ENCODE results near the gene SAC3D1. TPM values are rescaled to one million over a fixed set of nuclear protein-coding genes. Genes with fewer than 3 reads are reported as not detected.
"Not testable (repeated sequence)": the region's sequence is repeated elsewhere in the genome, so short reads cannot be mapped to it uniquely, and the experiment has no call there.

Gene SAC3D1
- total RNA-seq: 8.5 TPM

DNA sequence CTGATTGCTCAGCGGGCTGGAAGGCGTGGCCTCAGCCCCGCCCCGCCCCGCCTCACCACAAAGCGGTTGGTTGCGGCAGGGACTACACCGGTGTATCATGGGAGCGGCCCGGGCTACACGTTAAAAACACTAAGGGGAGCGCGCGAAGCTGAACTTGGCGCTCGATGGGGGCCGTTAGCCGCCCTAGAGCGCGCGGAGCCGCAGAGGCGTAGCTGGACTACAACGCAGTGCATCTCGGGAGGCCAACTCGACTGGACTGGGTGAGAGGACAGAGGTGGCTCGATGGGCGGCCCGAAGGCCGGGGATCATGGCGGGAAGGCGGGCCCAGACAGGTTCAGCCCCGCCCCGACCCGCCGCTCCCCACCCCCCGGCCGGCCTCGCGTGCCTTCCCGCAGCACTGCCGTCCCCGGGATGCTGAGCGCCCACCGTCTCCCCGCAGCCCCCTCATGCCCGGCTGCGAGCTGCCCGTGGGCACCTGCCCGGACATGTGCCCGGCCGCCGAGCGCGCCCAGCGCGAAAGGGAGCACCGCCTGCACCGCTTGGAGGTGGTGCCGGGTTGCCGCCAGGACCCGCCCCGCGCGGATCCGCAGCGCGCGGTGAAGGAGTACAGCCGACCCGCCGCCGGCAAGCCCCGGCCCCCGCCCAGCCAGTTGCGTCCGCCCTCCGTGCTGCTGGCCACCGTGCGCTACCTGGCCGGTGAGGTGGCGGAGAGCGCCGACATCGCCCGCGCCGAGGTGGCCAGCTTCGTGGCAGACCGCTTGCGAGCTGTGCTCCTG, at the start of gene SAC3D1:
Gene SAC3D1 (plus strand): TSS at position 364 of the 776 bp plus-strand sequence. CDS start 83 bp downstream, at position 447.
- peak; percentile 96 for DNase-seq

GRCh38 chr11:64994318-64994717, 46.7 kb upstream of the SAC3D1 start:
- no peak for DNase-seq

GRCh38 chr11:64996327-64996709, 44.7 kb upstream of the SAC3D1 start:
- no peak for DNase-seq

DNA sequence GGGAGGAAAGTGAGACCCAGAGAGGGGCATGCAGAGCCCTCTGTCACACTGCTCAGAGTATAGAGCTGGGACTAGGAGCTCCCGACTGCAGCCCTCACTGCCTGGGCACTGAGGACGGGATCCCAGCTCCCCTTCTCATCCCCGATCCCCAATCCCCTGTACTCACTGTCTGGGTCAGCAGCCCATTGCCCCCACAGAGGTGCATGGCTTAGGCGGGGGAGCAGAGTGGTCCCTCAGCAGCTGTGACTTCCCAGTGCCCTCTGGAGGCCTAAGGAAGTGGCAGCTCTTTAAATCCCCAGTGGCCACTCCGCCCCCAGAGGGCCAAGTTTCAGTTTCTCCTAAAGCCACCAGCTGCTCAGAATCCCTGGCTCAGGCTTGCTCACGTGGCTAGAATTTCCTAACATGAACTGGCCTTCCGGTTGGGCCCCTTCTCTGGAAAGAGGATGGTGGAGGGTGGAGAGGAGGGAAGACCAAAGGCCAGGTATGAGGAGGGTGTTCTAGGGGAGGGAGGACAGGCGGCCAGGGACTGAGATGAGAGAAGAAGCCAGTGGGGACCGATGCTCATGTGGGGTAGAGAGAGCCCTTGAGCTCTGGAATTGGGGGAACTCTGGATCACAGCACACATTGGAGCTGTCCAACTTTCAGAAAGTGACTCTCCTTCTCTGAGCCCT, 44.2 kb upstream of the SAC3D1 start, which contains the start of gene BATF2:
Gene BATF2 (minus strand): TSS at position 262 of the 671 bp plus-strand sequence. CDS start 57 bp downstream, at position 205.
- DNase-seq: peak; percentile 69

- DNase-seq: no peak
Measured at GRCh38 chr11:64998141-64998540, 42.9 kb upstream of the SAC3D1 start.

- no peak for DNase-seq
Measured at GRCh38 chr11:64998690-64999431, 42.1 kb upstream of the SAC3D1 start.

DNA sequence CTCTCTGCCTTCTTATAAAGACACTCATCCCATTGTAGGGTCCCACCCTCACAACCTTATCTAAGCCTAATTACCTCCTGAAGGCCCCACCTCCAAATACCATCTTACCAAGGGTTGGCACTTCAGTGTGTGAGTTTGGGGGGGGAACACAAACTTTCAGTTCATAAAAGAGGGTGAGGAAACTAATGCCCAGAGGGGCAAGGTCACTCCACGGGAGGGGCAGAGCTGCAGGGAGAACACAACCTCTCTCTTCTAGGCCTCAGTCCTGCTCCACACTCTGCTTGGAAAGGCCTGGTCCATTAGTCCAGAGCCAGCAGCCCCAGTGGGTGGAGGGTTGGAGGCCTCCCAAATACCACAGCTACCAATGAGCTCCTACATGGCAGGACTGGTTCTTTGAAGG, 41.5 kb upstream of the SAC3D1 start:
- no peak for DNase-seq

- peak; percentile 22 for DNase-seq
Measured at GRCh38 chr11:65002706-65003105, 38.3 kb upstream of the SAC3D1 start.

- DNase-seq: no peak
Measured at GRCh38 chr11:65003282-65003681, 37.7 kb upstream of the SAC3D1 start.

DNA sequence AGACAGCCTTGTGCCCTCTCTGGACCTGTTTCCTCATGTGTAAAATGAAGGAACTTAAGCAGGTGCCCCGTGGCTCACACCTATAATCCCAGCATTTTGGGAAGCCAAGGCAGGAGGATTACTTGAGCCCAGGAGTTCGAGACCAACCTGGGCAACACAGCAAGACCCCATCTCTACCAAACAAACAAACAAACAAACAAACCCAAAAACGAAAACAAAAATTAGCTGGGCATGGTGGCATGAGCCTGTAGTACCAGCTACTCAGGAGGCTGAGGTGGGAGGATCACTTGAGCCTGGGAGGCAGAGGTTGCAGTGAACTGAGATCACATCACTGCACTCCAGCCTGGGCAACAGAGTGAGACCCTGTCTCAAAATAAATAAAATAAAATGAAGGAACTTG, 37.0 kb upstream of the SAC3D1 start:
- DNase-seq: not testable (repeated sequence)

DNA sequence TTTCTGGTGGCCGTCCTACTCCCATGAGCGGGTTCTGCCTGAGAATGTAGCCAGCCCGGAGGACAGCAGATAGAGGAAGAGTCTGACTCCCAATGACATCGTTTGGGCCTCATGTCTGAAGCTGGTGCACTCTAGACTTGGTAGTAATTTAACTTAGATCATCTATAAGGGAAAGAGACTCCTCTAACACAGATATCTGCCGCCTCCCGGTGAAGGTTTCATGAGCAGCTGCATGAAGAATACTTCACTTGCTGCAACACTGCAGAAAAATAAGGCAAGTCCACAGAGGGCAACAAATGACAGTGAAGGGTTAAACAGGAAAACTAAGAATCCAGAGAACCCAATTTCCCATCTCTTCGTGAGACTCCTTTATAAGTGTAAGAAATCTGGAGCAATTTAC, 33.0 kb upstream of the SAC3D1 start:
- DNase-seq: no peak

DNA sequence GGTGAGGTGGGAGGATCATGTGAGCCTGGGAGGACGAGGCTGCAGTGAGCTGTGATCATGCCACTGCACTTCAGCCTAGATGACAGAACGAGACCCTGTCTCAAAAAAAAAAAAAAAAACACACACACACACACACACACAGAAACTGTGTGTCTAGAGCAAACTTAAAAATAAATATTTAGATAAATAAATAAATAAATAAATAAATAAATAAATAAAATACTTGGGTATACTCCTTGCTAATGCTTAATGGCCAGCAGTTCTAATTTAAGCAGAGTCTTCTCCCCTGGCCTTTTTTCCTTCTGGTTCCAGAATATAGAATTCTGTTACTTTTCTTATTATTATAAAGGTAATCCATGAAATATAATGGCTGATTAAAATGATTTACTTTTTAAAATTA, 32.1 kb upstream of the SAC3D1 start:
- no peak for DNase-seq

GRCh38 chr11:65013130-65013887, 27.7 kb upstream of the SAC3D1 start:
- peak; percentile 96 for DNase-seq

- DNase-seq: peak; percentile 97
Measured at GRCh38 chr11:65013888-65014725, 26.9 kb upstream of the SAC3D1 start, which contains the start of gene ARL2. ARL2 (plus strand) TSS chr11:65014160; CDS start chr11:65014208, 48 bp downstream.

DNA sequence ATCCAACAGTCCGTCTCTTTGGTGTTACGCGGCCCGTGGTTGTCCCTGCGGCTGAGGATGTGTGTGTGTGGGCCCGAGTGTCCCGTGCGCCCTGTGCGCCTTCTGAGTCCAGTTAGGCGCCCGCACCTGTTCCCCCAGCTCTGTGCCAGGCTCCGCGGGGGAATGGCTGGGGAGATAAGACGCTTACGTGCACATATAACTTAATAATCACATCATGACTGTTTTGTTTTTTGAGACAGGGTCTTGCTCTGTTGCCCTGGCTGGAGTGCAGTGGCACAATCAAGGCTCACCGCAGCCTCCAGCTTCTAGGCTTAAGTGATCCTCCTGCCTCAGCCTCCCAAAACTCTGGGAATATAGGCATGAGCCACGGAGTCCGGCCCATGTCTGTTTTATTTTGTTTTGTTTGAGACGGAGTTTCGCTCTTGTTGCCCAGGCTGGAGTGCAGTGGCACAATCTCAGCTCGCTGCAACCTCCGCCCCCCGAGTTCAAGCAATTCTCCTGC, 26.2 kb upstream of the SAC3D1 start:
- no peak for DNase-seq

DNA sequence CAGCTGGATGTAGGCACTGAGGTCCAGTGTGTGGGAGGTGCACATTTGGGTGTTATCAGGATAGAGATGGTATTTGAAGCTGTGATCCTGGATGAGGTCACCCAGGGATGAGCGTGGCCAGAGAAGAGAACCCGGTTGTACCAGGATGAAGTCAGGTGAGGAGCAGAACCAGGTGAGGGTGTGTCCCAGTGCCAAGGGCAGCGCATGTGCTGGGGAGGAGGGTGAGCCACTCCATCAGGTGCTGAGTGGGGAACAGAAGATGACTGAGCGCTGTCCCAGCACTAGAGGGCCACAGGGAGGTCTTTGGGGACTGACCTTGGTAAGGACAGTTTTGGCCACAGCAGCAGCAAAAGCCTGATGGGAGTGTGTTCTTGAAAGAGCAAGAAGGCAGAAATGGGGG, 24.3 kb upstream of the SAC3D1 start:
- DNase-seq: no peak

GRCh38 chr11:65017937-65018336, 23.1 kb upstream of the SAC3D1 start:
- DNase-seq: no peak

GRCh38 chr11:65019824-65020223, 21.2 kb upstream of the SAC3D1 start:
- DNase-seq: no peak

DNA sequence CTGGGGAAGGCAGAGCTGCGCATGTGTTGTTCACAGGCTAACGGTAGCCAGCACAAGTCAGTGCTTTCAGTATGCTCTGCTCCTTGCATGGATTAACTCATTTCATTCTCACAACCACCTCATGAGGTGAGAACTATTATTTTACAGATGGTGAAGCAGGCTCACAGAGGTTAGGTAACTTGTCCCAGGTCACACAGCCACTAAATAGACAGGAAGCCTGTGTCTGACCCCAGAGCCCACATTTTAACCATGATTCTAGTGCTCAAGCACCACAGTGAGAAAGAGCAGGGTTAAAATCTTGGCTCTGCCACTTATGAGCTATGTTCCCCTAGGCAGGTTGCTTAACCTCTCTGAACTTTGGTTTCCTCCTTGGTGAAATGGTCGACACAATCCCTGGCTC, 20.0 kb upstream of the SAC3D1 start:
- no peak for DNase-seq

GRCh38 chr11:65021509-65021908, 19.5 kb upstream of the SAC3D1 start:
- DNase-seq: no peak

GRCh38 chr11:65023502-65023901, 17.5 kb upstream of the SAC3D1 start:
- not testable (repeated sequence) for DNase-seq
